Mucosa of rectum (tissue), 2 donors: ENCODE measurements around the gene RBM4B.

Source experiments
- H3K27ac ChIP-seq, 2 donors: one replicate each; pipeline ENCODE4 v1.7.0; 2013; ENCODE audit warnings: inconsistent platforms in 2 of 2, low read depth in 2 of 2, low read length in 2 of 2
- H3K27me3 ChIP-seq, 2 donors: one replicate each; pipeline ENCODE4 v1.7.0; 2013; ENCODE audit warnings: low read length in 2 of 2; ENCODE audit not compliant: control insufficient read depth in 2 of 2, insufficient read depth in 2 of 2
- H3K36me3 ChIP-seq, 2 donors: one replicate each; pipeline ENCODE4 v1.7.0; 2013; ENCODE audit warnings: low read length in 2 of 2; ENCODE audit not compliant: control insufficient read depth in 2 of 2, insufficient read depth in 2 of 2
- H3K4me1 ChIP-seq, 2 donors: one replicate each; pipeline ENCODE4 v1.7.0; 2013; ENCODE audit warnings: low read length in 2 of 2, mild to moderate bottlenecking in 1 of 2; ENCODE audit not compliant: control insufficient read depth in 2 of 2, insufficient read depth in 2 of 2
- H3K4me3 ChIP-seq, 2 donors: one replicate each; pipeline ENCODE4 v1.7.0; 2013; ENCODE audit warnings: low read length in 2 of 2
- H3K9ac ChIP-seq, 2 donors: one replicate each; pipeline ENCODE4 v1.7.0; 2013; ENCODE audit warnings: low read length in 2 of 2, low read depth in 1 of 2, mild to moderate bottlenecking in 1 of 2
- H3K9me3 ChIP-seq, 2 donors: one replicate each; pipeline ENCODE4 v1.7.0; 2013; ENCODE audit warnings: low read length in 2 of 2; ENCODE audit not compliant: control insufficient read depth in 2 of 2
- donor health status: healthy.
- donor health status: Normal muscosa, but diverticular disease.

RBM4B gene

GRCh38 chr11:66707486-66707885 lies 29.8 kb upstream of the RBM4B start:
- no peaks in the 10 kb centered on the region for H3K4me1 ChIP-seq
- no peaks in the 10 kb centered on the region for H3K9me3 ChIP-seq
- no peak overlapping the region for H3K27ac ChIP-seq
- no peak overlapping the region for H3K9ac ChIP-seq
- no peak overlapping the region for H3K4me3 ChIP-seq
- H3K36me3 ChIP-seq, result no peaks in the 10 kb centered on the region
- H3K27me3 ChIP-seq, result no peaks in the 10 kb centered on the region

- no peaks in the 10 kb centered on the region for H3K4me1 ChIP-seq
- no peak overlapping the region for H3K4me3 ChIP-seq
- no peaks in the 10 kb centered on the region for H3K27me3 ChIP-seq
- H3K36me3 ChIP-seq, result no peaks in the 10 kb centered on the region
- H3K9ac ChIP-seq, result no peak overlapping the region
- H3K9me3 ChIP-seq, result no peaks in the 10 kb centered on the region
- H3K27ac ChIP-seq, result no peak overlapping the region
These were observed 29.3 kb upstream of the RBM4B start for GRCh38 chr11:66706989-66707388.

- H3K9ac ChIP-seq, result no peak overlapping the region
- no peaks in the 10 kb centered on the region for H3K9me3 ChIP-seq
- no peak overlapping the region for H3K27ac ChIP-seq
- no peaks in the 10 kb centered on the region for H3K4me1 ChIP-seq
- no peaks in the 10 kb centered on the region for H3K27me3 ChIP-seq
- no peaks in the 10 kb centered on the region for H3K36me3 ChIP-seq
- H3K4me3 ChIP-seq, result no peak overlapping the region
These were observed 28.1 kb upstream of the RBM4B start for GRCh38 chr11:66705587-66706335.

- Histone ChIP-seq H3K9ac (no peak overlapping the region), H3K36me3 (no peaks in the 10 kb centered on the region), H3K4me1 (no peaks in the 10 kb centered on the region), H3K27me3 (no peaks in the 10 kb centered on the region), H3K4me3 (no peak overlapping the region), H3K27ac (no peak overlapping the region), H3K9me3 (no peaks in the 10 kb centered on the region)
These were observed 27.1 kb upstream of the RBM4B start for GRCh38 chr11:66704659-66705360.

- Histone ChIP-seq H3K9me3 (no peaks in the 10 kb centered on the region), H3K36me3 (no peaks in the 10 kb centered on the region), H3K9ac (no peak overlapping the region), H3K4me3 (no peak overlapping the region), H3K27ac (no peak overlapping the region), H3K4me1 (no peaks in the 10 kb centered on the region), H3K27me3 (no peaks in the 10 kb centered on the region)
These were observed 23.9 kb upstream of the RBM4B start for GRCh38 chr11:66701432-66702240.

GRCh38 chr11:66700742-66701141 lies 23.1 kb upstream of the RBM4B start:
- Histone ChIP-seq H3K27me3 (no peaks in the 10 kb centered on the region), H3K27ac (no peak overlapping the region), H3K36me3 (no peaks in the 10 kb centered on the region), H3K4me3 (no peak overlapping the region), H3K4me1 (no peaks in the 10 kb centered on the region), H3K9ac (no peak overlapping the region), H3K9me3 (no peaks in the 10 kb centered on the region)

- Histone ChIP-seq H3K36me3 (no peaks in the 10 kb centered on the region), H3K27me3 (no peaks in the 10 kb centered on the region), H3K9me3 (no peaks in the 10 kb centered on the region), H3K9ac (no peak overlapping the region), H3K4me3 (no peak overlapping the region), H3K4me1 (no peaks in the 10 kb centered on the region), H3K27ac (no peak overlapping the region)
These were observed 22.6 kb upstream of the RBM4B start for GRCh38 chr11:66700337-66700736.

- Histone ChIP-seq H3K4me1 (peaks cover 0 to 3% of the 10 kb centered on the region in 2 donors), H3K36me3 (no peaks in the 10 kb centered on the region)
These were observed 20.8 kb upstream of the RBM4B start for GRCh38 chr11:66698491-66698890.

GRCh38 chr11:66697988-66698387 lies 20.3 kb upstream of the RBM4B start:
- no peak overlapping the region for H3K9ac ChIP-seq
- H3K27ac ChIP-seq, result no peak overlapping the region
- H3K4me3 ChIP-seq, result no peak overlapping the region
- no peaks in the 10 kb centered on the region for H3K9me3 ChIP-seq
- H3K4me1 ChIP-seq, result peaks cover 0 to 3% of the 10 kb centered on the region in 2 donors
- no peaks in the 10 kb centered on the region for H3K36me3 ChIP-seq
- H3K27me3 ChIP-seq, result no peaks in the 10 kb centered on the region

More at GRCh38 chr11:66698491-66698890, 20.8 kb upstream of the RBM4B start:
- H3K9me3 ChIP-seq, result no peaks in the 10 kb centered on the region
- no peak overlapping the region for H3K27ac ChIP-seq
- no peak overlapping the region for H3K4me3 ChIP-seq
- H3K27me3 ChIP-seq, result no peaks in the 10 kb centered on the region
- no peak overlapping the region for H3K9ac ChIP-seq

GRCh38 chr11:66696146-66696545 lies 18.5 kb upstream of the RBM4B start:
- no peak overlapping the region for H3K27ac ChIP-seq
- H3K36me3 ChIP-seq, result no peaks in the 10 kb centered on the region

More at GRCh38 chr11:66696146-66696545, 18.5 kb upstream of the RBM4B start:
- Histone ChIP-seq H3K4me3 (no peak overlapping the region), H3K27me3 (no peaks in the 10 kb centered on the region), H3K9ac (no peak overlapping the region), H3K4me1 (peaks cover 0 to 3% of the 10 kb centered on the region in 2 donors), H3K9me3 (no peaks in the 10 kb centered on the region)
